Kidney (tissue), 14 donors: ENCODE results near the gene EPB41L5. TPM values are rescaled to one million over a fixed set of nuclear protein-coding genes. Genes with fewer than 3 reads are reported as not detected.

ENCODE experiments used
- DNase-seq, 5 donors: peaks; one replicate each; pipeline ENCODE4 v3.0.0-alpha.2; 2013 to 2020
- FAIRE-seq: peaks from 2 replicates; lab custom pipeline; 2012; peaks lifted over from hg19 to GRCh38; lab: Jason Lieb, UNC
- H3K27ac ChIP-seq, 2 donors: one replicate each; pipeline ENCODE4 v1.7.0; 2013; ENCODE audit warnings: low read depth in 2 of 2, low read length in 2 of 2, inconsistent platforms in 1 of 2
- H3K27me3 ChIP-seq: one replicate; pipeline ENCODE4 v1.7.1; 2013; ENCODE audit warnings: low read length, inconsistent platforms; ENCODE audit not compliant: control insufficient read depth, insufficient read depth
- H3K36me3 ChIP-seq, 3 donors: one replicate each; pipeline versions ENCODE4 v1.7.0 to v1.7.1; 2013; ENCODE audit warnings: low read length in 3 of 3, control low read depth in 1 of 3, inconsistent platforms in 1 of 3; ENCODE audit not compliant: insufficient read depth in 3 of 3, control insufficient read depth in 2 of 3
- H3K4me1 ChIP-seq, 3 donors: one replicate each; pipeline versions ENCODE4 v1.7.0 to v1.7.1; 2013; ENCODE audit warnings: low read length in 3 of 3, inconsistent platforms in 1 of 3, low read depth in 1 of 3; ENCODE audit not compliant: control insufficient read depth in 2 of 3, insufficient read depth in 2 of 3
- H3K4me3 ChIP-seq, 3 donors: one replicate each; pipeline versions ENCODE4 v1.7.0 to v1.8.1; 2013; ENCODE audit warnings: low read length in 3 of 3, control low read depth in 1 of 3, inconsistent platforms in 1 of 3
- H3K9ac ChIP-seq, 3 donors: one replicate each; pipeline versions ENCODE4 v1.7.0 to v1.7.1; 2013; ENCODE audit warnings: low read length in 3 of 3, control low read depth in 1 of 3, inconsistent platforms in 1 of 3
- H3K9me3 ChIP-seq, 3 donors: one replicate each; pipeline versions ENCODE4 v1.7.0 to v1.7.1; 2013; ENCODE audit warnings: low read length in 3 of 3, control low read depth in 1 of 3, inconsistent platforms in 1 of 3; ENCODE audit not compliant: control insufficient read depth in 2 of 3, insufficient read depth in 1 of 3
- intact Hi-C: fragments of 100-400 bp; cut with DNase I; formaldehyde crosslinking; loops from one replicate; pipeline ENCODE4 v1.11.1; 2022
- polyA plus RNA-seq: library from polyadenylated mRNA; stranded (reverse); fragments of 350-450 nt; fragmentation: Illumina TruSeq; extraction: RNeasy Lipid Tissue Mini Kit (QIAGEN cat#74804); gene quantifications from one replicate; pipeline ENCODE4 v1.2.3, GENCODE V29; 2014; ENCODE audit warnings: low read depth, low replicate concordance; ENCODE audit not compliant: insufficient read depth
- total RNA-seq: library from RNA; stranded (reverse); fragmentation: NEBNext Ultra II Directional; extraction: Animal tissue kit (Norgen Biotek cat#: 25700); gene quantifications from one replicate; pipeline ENCODE4 v1.2.1, GENCODE V29; 2021
- TF ChIP-seq, protein P1 (sequence below): IDR thresholded peaks from 3 replicates; pipeline ENCODE4 v1.5.1; 2012; ENCODE audit warnings: mild to moderate bottlenecking, moderate library complexity, borderline replicate concordance; ENCODE audit not compliant: insufficient read depth; ENCODE audit errors: extremely low read depth
- donor health status: control.
- donor health status: control.
- donor health status: control.
- donor health status: control.
- donor health status: control.
- donor health status: DM: yes; HTN: yes; CAD: no.
- donor health status: Normal renal cell carcinoma (clear cell type).

The EPB41L5 gene
- total and polyA plus RNA-seq, 2 donors from 2014 or later, result 28.2 to 49.4 TPM

DNA sequence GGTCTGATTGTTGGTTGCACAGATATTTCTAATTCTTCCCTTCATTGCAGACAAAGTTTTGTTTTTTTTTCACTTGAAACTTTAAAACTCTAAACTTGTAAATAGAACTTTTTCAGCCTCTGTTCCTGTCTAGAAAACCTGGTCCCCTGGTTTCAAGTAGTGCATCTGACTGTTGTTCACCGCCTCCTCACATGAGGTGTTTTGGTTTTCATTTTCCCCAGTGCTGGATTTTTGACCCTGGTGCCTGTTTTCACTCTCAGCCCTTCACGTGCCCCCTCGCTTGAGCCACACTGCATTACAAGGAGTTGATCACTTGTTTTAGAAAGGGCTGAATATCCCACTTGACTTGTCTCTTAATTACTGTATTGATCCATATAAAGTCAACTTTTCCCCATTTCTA, 110.2 kb downstream of the EPB41L5 start:
- TF ChIP-seq, protein P1, sequence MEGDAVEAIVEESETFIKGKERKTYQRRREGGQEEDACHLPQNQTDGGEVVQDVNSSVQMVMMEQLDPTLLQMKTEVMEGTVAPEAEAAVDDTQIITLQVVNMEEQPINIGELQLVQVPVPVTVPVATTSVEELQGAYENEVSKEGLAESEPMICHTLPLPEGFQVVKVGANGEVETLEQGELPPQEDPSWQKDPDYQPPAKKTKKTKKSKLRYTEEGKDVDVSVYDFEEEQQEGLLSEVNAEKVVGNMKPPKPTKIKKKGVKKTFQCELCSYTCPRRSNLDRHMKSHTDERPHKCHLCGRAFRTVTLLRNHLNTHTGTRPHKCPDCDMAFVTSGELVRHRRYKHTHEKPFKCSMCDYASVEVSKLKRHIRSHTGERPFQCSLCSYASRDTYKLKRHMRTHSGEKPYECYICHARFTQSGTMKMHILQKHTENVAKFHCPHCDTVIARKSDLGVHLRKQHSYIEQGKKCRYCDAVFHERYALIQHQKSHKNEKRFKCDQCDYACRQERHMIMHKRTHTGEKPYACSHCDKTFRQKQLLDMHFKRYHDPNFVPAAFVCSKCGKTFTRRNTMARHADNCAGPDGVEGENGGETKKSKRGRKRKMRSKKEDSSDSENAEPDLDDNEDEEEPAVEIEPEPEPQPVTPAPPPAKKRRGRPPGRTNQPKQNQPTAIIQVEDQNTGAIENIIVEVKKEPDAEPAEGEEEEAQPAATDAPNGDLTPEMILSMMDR, result no peak
- no peaks in the 10 kb centered on the region for H3K9me3 ChIP-seq
- no peak overlapping the region for H3K27ac ChIP-seq
- intact Hi-C loops, result no loop called here
- no peak overlapping the region for H3K9ac ChIP-seq
- H3K4me3 ChIP-seq, result no peak overlapping the region
- peaks cover 0 to 3% (median 3%) of the 10 kb centered on the region in 3 donors for H3K36me3 ChIP-seq
- no peak for FAIRE-seq
- DNase-seq, result no peak
- H3K27me3 ChIP-seq, result no peaks in the 10 kb centered on the region
- H3K4me1 ChIP-seq, result no peaks in the 10 kb centered on the region

DNA sequence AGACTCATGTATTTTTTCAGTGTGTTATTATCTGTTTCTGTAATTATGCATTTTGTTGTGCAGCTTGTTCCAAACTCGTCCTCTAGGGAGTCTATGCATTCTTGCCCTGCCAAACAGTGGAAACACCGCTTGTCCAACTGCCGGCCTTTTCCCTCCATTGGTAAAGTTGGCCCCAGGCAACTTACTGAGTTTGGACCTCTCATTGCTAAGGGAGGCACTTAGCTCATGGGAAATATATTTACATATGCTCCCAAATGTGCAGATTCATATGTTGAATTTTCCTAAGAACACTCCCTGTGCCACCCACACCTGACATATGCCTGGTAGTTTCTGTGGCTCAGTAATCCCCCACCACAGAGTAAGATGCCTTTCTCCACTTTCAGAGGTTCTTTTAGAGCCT, 112.3 kb downstream of the EPB41L5 start:
- DNase-seq (no peak), FAIRE-seq (no peak)
- Histone ChIP-seq H3K27me3 (no peaks in the 10 kb centered on the region), H3K36me3 (peaks cover 0 to 2% (median 0%) of the 10 kb centered on the region in 3 donors), H3K27ac (no peak overlapping the region), H3K9me3 (no peaks in the 10 kb centered on the region), H3K4me1 (no peaks in the 10 kb centered on the region), H3K4me3 (no peak overlapping the region), H3K9ac (no peak overlapping the region)
- TF ChIP-seq, protein P1, result no peak
- intact Hi-C loops, result no loop called here

DNA sequence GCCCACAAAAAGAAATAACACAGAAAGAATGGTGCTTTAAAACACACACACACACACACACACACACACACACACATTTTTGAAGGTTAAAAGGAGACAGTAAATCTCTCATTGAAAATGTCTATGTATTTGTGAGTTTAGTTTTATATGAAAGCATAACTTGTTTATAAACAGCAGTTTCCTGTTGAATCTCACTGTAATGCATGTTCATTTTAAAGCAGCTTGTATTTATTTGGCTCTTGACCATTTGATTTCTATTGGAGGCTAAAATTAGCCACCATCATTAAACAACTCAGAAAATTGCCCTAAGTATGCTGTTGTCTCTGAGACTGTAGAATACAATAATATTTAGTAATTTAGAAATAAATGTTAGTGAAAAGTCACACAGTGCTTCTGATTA, 115.3 kb downstream of the EPB41L5 start:
- intact Hi-C loops, result no loop called here
- TF ChIP-seq, protein P1, result no peak
- H3K27ac ChIP-seq, result no peak overlapping the region
- no peak overlapping the region for H3K4me3 ChIP-seq
- peak in 1 of 5 donors; percentile 4 for DNase-seq
- H3K4me1 ChIP-seq, result no peaks in the 10 kb centered on the region
- H3K9ac ChIP-seq, result no peak overlapping the region
- H3K9me3 ChIP-seq, result no peaks in the 10 kb centered on the region
- H3K27me3 ChIP-seq, result no peaks in the 10 kb centered on the region
- peaks cover 0 to 6% (median 3%) of the 10 kb centered on the region in 3 donors for H3K36me3 ChIP-seq
- FAIRE-seq, result no peak

DNA sequence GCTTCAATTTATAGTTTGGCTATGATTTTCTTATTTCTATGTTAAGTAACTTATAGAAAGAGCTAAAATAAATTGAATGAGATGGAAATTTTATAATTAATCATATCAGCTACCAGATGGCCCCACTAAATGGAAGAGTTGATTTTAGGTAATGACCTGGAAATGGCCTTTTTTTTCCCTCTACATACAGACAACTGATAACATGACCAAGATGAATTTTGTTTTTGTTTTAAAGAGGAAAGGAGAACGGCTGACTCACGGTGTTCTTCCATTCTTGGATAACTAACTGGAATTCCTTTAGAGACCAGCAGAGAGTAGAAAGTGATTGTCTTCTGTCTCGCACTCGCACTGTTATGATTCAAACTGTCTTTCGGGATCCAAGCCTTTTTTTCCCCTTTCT, 119.3 kb downstream of the EPB41L5 start:
- no peak for FAIRE-seq
- intact Hi-C loops, result no loop called here
- peak in 1 of 5 donors; percentile 1 for DNase-seq
- TF ChIP-seq, protein P1, result no peak
- Histone ChIP-seq H3K36me3 (peaks cover 4 to 18% (median 14%) of the 10 kb centered on the region in 3 donors), H3K27me3 (no peaks in the 10 kb centered on the region), H3K4me1 (no peaks in the 10 kb centered on the region), H3K4me3 (no peak overlapping the region), H3K9me3 (peaks cover 0 to 5% (median 0%) of the 10 kb centered on the region in 3 donors), H3K9ac (no peak overlapping the region), H3K27ac (no peak overlapping the region)
